Keratinocyte (primary cell): ENCODE data around the gene CCM2. TPM values are rescaled to one million over a fixed set of nuclear protein-coding genes. Genes with fewer than 3 reads are reported as not detected.

ENCODE experiments used
- DNase-seq: peaks from one replicate; pipeline ENCODE4 v3.0.0-alpha.2; 2011; ENCODE audit warnings: low read depth, missing footprints, low spot score
- FAIRE-seq: peaks from 2 replicates; lab custom pipeline; 2011; peaks lifted over from hg19 to GRCh38; lab: Jason Lieb, UNC
- H2AFZ ChIP-seq: 2 replicates; pipeline ENCODE4 v1.6.0; 2012; ENCODE audit warnings: low read length, control low read depth, inconsistent platforms; ENCODE audit not compliant: control insufficient read depth
- H3K27ac ChIP-seq: 2 replicates; pipeline ENCODE4 v1.5.1; 2011; ENCODE audit warnings: low read length; ENCODE audit not compliant: control insufficient read depth, insufficient read depth
- H3K27me3 ChIP-seq: 3 replicates; pipeline ENCODE4 v1.6.0; 2011; ENCODE audit warnings: low read length; ENCODE audit not compliant: control insufficient read depth, insufficient read depth; ENCODE audit errors: extremely low read depth
- H3K36me3 ChIP-seq, 2 experiments: 2 replicates in 1 of 2; 3 replicates in 1 of 2; pipeline ENCODE4 v1.5.1; 2011; ENCODE audit warnings: low read length in 2 of 2, mild to moderate bottlenecking in 1 of 2; ENCODE audit not compliant: control insufficient read depth in 2 of 2, insufficient read depth in 2 of 2; ENCODE audit errors: extremely low read depth in 1 of 2
- H3K4me1 ChIP-seq: 3 replicates; pipeline ENCODE4 v1.5.1; 2011; ENCODE audit warnings: low read length; ENCODE audit not compliant: control insufficient read depth, insufficient read depth; ENCODE audit errors: extremely low read depth
- H3K4me2 ChIP-seq: 3 replicates; pipeline ENCODE4 v1.6.0; 2011; ENCODE audit warnings: low read depth, low read length; ENCODE audit not compliant: control insufficient read depth, insufficient read depth; ENCODE audit errors: extremely low read depth
- H3K4me3 ChIP-seq, 3 experiments: fragments of 200-600 bp in 1 of 3; sonication (generic) in 1 of 3; 2 replicates in 2 of 3; 3 replicates in 1 of 3; pipeline ENCODE4 v1.5.1; 2011 to 2016; ENCODE audit warnings: low read length in 3 of 3, mild to moderate bottlenecking in 3 of 3, control low read depth in 2 of 3, inconsistent platforms in 1 of 3, low read depth in 1 of 3, mixed read lengths in 1 of 3, mixed run types in 1 of 3, moderate library complexity in 1 of 3; ENCODE audit not compliant: control insufficient read depth in 2 of 3, insufficient read depth in 2 of 3; ENCODE audit errors: extremely low read depth in 1 of 3
- H3K79me2 ChIP-seq: 2 replicates; pipeline ENCODE4 v1.6.0; 2012; ENCODE audit warnings: low read length; ENCODE audit not compliant: control insufficient read depth, insufficient read depth
- H3K9ac ChIP-seq: 3 replicates; pipeline ENCODE4 v1.6.0; 2011; ENCODE audit warnings: low read length; ENCODE audit not compliant: control insufficient read depth, insufficient read depth; ENCODE audit errors: extremely low read depth
- H3K9me1 ChIP-seq: 3 replicates; pipeline ENCODE4 v1.6.0; 2011; ENCODE audit warnings: low read length; ENCODE audit not compliant: control insufficient read depth, insufficient read depth; ENCODE audit errors: extremely low read depth
- H3K9me3 ChIP-seq: 2 replicates; pipeline ENCODE4 v1.5.1; 2012; ENCODE audit warnings: low read depth, low read length; ENCODE audit not compliant: control insufficient read depth
- H4K20me1 ChIP-seq: 3 replicates; pipeline ENCODE4 v1.6.0; 2011; ENCODE audit warnings: low read length; ENCODE audit not compliant: control insufficient read depth, insufficient read depth; ENCODE audit errors: extremely low read depth
- EZH2 ChIP-seq: IDR thresholded peaks from one replicate; pipeline ENCODE4 v1.6.1; 2012; ENCODE audit warnings: inconsistent platforms, mild to moderate bottlenecking, low read length, moderate library complexity
- dilution Hi-C: fragments of 300-500 bp; cut with MboI; formaldehyde crosslinking; loops from one replicate; pipeline ENCODE4 v1.7.0; 2020; ENCODE audit warnings: low sequenced_read_pairs; ENCODE audit not compliant: extremely low pct_ligation_motif_present
- polyA plus RNA-seq, 5 experiments: library from polyadenylated mRNA; depleted of rRNA in 3 of 5; stranded (reverse) in 3 of 5; stranded (forward) in 1 of 5; unstranded in 1 of 5; fragments of >200 nt; gene quantifications; 1 replicate in 1 of 5; 2 replicates in 3 of 5; 3 replicates in 1 of 5; pipeline versions ENCODE4 v1.2.1 to v1.2.3, GENCODE V29; 2011 to 2012; ENCODE audit warnings: missing spikeins in 2 of 5, low read depth in 1 of 5, low replicate concordance in 1 of 5
- TF ChIP-seq, protein P1 (sequence below), 3 experiments: IDR thresholded peaks in 1 of 3; conservative IDR thresholded peaks in 1 of 3; optimal IDR thresholded peaks in 1 of 3; 2 replicates in 2 of 3; 3 replicates in 1 of 3; pipeline versions ENCODE3 to v1.5.1; 2011; ENCODE audit warnings: low read length in 3 of 3, mild to moderate bottlenecking in 3 of 3, moderate library complexity in 2 of 3, control low read depth in 1 of 3, inconsistent platforms in 1 of 3; ENCODE audit not compliant: insufficient read depth in 2 of 3; ENCODE audit errors: extremely low read depth in 1 of 3

Gene CCM2
- polyA plus RNA-seq, 1 donor (not counting 4 experiments of a cell fraction or from before 2014, with no cell fraction given): 44.8 TPM

DNA sequence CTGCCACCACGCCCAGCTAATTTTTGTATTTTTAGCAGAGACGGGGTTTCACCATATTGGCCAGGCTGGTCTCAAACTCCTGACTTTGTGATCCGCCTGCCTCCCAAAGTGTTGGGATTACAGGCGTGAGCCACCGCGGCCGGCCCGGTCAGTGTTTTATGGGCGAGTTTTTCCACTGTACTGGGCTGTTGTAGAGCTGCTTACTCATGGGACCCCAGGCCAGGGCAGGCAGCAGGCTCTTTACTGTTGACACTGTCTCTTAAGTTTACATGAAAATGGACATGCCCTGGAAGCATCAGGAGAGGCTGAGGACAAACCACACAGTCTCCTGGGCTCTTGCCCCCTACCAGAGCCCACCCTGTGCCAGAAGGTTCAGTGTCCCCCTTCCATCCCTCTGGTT is 77.6 kb downstream of the CCM2 start:
- DNase-seq (no peak), FAIRE-seq (no peak)
- H3K36me3 ChIP-seq: peaks cover 16 to 33% of the 10 kb centered on the region in 2 experiments
- no peak overlapping the region for H2AFZ ChIP-seq
- H3K79me2 ChIP-seq: no peaks in the 10 kb centered on the region
- H3K4me2 ChIP-seq: no peak overlapping the region
- TF ChIP-seq, protein P1, sequence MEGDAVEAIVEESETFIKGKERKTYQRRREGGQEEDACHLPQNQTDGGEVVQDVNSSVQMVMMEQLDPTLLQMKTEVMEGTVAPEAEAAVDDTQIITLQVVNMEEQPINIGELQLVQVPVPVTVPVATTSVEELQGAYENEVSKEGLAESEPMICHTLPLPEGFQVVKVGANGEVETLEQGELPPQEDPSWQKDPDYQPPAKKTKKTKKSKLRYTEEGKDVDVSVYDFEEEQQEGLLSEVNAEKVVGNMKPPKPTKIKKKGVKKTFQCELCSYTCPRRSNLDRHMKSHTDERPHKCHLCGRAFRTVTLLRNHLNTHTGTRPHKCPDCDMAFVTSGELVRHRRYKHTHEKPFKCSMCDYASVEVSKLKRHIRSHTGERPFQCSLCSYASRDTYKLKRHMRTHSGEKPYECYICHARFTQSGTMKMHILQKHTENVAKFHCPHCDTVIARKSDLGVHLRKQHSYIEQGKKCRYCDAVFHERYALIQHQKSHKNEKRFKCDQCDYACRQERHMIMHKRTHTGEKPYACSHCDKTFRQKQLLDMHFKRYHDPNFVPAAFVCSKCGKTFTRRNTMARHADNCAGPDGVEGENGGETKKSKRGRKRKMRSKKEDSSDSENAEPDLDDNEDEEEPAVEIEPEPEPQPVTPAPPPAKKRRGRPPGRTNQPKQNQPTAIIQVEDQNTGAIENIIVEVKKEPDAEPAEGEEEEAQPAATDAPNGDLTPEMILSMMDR (optimal IDR thresholded peaks at IDR 0.05 in 1 of 3, IDR thresholded peaks at IDR 0.05 in 1 of 3, conservative IDR thresholded peaks at IDR 0.05 in 1 of 3; ENCODE audit: extremely low read depth in 1 of 3, insufficient read depth in 2 of 3, low read length in 3 of 3): no peak
- TF ChIP-seq EZH2: no peak
- H3K9me3 ChIP-seq: no peaks in the 10 kb centered on the region
- H3K9ac ChIP-seq: no peak overlapping the region
- H3K4me1 ChIP-seq: no peaks in the 10 kb centered on the region
- no peak overlapping the region for H3K27ac ChIP-seq
- dilution Hi-C loops: no loop called here
- H3K4me3 ChIP-seq: no peak overlapping the region
- H3K27me3 ChIP-seq: no peaks in the 10 kb centered on the region
- H4K20me1 ChIP-seq: no peaks in the 10 kb centered on the region
- H3K9me1 ChIP-seq: no peaks in the 10 kb centered on the region

DNA sequence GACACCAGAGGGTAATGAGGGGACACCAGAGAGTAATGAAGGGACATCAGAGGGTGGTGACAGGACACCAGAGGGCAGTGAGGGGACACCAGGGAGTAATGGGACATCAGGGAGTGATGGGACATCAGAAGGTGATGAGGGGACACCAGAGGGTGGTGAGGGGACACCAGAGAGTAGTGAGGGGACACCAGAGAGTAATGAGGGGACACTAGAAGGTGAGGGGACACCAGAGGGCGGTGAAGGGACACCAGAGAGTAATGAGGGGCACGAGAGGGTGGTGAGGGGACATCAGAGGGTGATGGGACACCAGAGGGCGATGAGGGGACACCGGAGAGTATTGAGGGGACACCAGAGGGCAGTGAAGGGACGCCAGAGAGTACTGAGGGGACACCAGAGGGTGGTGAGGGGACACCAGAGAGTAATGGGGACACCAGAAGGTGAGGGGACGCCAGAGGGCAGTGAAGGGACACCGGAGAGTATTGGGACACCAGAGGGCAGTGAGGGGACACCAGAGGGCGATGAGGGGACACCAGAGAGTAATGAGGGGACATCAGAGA is 78.2 kb downstream of the CCM2 start:
- peaks cover 16 to 28% of the 10 kb centered on the region in 2 experiments for H3K36me3 ChIP-seq
- no peak overlapping the region for H3K4me2 ChIP-seq
- H3K27ac ChIP-seq: no peak overlapping the region
- no peaks in the 10 kb centered on the region for H3K79me2 ChIP-seq
- H2AFZ ChIP-seq: no peak overlapping the region
- H3K9me3 ChIP-seq: no peaks in the 10 kb centered on the region
- peaks cover 2% of the 10 kb centered on the region for H3K4me1 ChIP-seq
- FAIRE-seq (no peak), DNase-seq (no peak)
- H3K9ac ChIP-seq: no peak overlapping the region
- TF ChIP-seq, protein P1 (optimal IDR thresholded peaks at IDR 0.05 in 1 of 3, IDR thresholded peaks at IDR 0.05 in 1 of 3, conservative IDR thresholded peaks at IDR 0.05 in 1 of 3; ENCODE audit: extremely low read depth in 1 of 3, insufficient read depth in 2 of 3, low read length in 3 of 3): no peak
- TF ChIP-seq EZH2: no peak
- no peaks in the 10 kb centered on the region for H3K27me3 ChIP-seq
- no peaks in the 10 kb centered on the region for H3K9me1 ChIP-seq
- no peak overlapping the region for H3K4me3 ChIP-seq
- dilution Hi-C loops: no loop called here
- no peaks in the 10 kb centered on the region for H4K20me1 ChIP-seq
